Stimulated activated memory B cell treated with anti-CD40 and anti-IgM and Interleukin-4, amounts not matched to agents 10 μg/mL and 1 μg/mL and 100 μg/mL, for 72 hours (primary cell): Measurements from ENCODE around the gene CAMK2A.

ENCODE experiments used
- ATAC-seq: fragments of 150-1000 bp; cut with Tn5 transposase; 2 replicates; pipeline ENCODE4 v1.10.0; 2021
- H3K27ac Mint-ChIP-seq: one replicate; pipeline ENCODE4 v1.8.0; 2022; ENCODE audit warnings: mild to moderate bottlenecking, mixed read lengths
- H3K27me3 Mint-ChIP-seq: one replicate; pipeline ENCODE4 v1.8.0; 2022; ENCODE audit warnings: mixed read lengths
- H3K36me3 Mint-ChIP-seq: one replicate; pipeline ENCODE4 v1.8.0; 2022; ENCODE audit warnings: mixed read lengths
- H3K4me1 Mint-ChIP-seq: one replicate; pipeline ENCODE4 v1.8.0; 2022; ENCODE audit warnings: mixed read lengths
- H3K4me3 Mint-ChIP-seq: one replicate; pipeline ENCODE4 v1.8.0; 2022; ENCODE audit warnings: mild to moderate bottlenecking, moderate library complexity, mixed read lengths
- H3K9me3 Mint-ChIP-seq: one replicate; pipeline ENCODE4 v1.8.0; 2022; ENCODE audit warnings: mixed read lengths

The CAMK2A gene

DNA sequence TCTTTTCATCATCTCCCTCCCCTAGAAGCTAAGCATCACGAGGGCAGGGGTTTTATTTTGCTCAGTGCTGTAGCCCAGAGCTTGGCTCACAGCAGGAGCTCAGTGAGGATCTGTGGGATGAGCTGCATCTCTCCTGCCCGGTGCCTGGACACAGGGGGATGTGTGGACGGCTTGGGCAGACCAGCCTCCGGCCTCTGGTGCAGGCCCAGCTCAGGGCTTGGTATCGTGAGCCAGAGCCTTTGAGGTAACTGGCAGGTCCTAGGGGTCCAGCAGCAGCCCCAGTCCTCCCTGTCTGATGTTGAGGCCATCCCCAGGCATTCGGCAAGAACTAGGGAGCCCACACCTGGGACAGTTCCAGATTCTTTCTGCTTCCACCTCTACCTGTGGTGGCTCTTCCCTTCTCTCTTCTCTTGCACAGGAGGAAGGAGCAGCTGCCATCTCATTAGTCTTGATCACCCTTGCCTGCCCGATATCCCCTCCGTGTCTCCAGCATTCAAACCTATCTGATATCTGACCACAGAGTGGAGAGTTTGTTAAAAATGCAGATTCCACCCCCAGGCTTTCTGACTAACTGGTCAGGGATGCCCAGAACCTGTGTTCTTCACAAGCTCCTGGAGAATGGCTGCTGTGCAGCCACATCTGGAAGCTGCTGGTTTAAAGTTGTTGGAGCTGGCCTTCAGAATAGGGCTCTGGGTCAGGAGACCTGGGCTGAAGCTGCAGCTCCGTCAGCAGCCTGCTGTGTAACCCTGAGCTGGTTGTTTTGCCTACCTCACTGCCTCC, 107.6 kb downstream of the CAMK2A start:
- no peak overlapping the region for H3K4me3 Mint-ChIP-seq
- ATAC-seq = no peak
- H3K27me3 Mint-ChIP-seq = peaks cover 37% of the 10 kb centered on the region
- H3K27ac Mint-ChIP-seq = no peak overlapping the region
- no peaks in the 10 kb centered on the region for H3K4me1 Mint-ChIP-seq
- H3K36me3 Mint-ChIP-seq = no peaks in the 10 kb centered on the region
- H3K9me3 Mint-ChIP-seq = no peaks in the 10 kb centered on the region

DNA sequence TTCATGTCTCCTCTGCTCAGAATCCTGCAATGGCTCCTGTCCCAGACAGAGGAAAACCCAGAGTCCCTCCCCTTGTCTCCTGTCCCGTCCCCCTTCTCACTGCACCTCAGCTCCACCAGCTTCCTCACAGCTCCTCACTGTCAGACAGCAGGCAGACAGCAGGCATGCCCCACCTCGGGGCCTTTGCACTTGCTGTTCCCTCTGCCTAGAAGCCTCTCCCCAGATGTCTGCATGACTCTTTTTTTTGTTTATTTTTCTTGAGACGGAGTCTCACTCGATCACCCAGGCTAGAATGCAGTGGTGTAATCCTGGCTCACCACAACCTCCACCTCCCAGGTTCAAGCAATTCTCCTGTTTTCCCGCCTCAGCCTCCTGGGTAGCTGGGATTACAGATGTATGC, 108.5 kb downstream of the CAMK2A start:
- Mint-ChIP-seq H3K4me1 (no peaks in the 10 kb centered on the region), H3K27me3 (peaks cover 41% of the 10 kb centered on the region), H3K9me3 (no peaks in the 10 kb centered on the region), H3K27ac (no peak overlapping the region), H3K4me3 (no peak overlapping the region), H3K36me3 (no peaks in the 10 kb centered on the region)
- no peak for ATAC-seq

DNA sequence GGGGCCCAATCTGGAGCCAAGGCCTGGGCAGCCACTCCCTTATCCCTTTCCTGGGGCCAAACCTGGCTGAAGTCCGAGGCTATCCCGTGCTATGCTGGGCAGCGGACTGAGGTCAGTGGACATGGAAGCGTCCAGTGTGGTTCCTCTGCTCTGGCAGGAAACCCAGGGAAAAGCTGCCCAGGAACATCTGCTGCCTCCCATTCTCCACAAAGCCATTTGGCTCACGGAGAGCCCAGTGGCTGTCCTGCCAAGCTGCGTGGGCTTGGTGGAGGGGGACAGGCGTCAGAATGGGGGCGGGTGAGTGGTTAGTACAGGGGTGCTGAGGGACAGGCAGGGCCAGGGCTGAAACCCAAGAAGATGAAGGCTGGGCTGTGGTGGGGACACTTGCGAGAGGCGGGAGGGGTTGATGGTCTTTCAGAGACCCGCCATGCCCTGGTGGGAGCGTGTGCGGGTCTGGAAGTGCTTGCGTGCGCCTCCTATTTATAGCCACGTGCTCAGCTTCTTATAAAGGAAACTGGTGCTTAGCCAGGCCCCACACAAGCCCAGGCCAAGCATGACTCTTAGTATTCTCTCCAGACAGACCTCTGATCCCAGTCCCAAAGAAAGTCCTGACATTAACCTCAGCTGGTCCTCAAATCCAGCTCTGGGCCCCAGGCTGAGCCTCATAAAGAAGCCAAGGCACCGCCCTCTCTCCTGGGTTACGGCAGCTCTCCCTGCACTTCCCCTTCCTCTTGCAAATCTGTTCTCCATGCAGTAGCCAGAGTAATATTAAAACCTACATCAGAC, 109.1 kb downstream of the CAMK2A start:
- H3K36me3 Mint-ChIP-seq = no peaks in the 10 kb centered on the region
- H3K27me3 Mint-ChIP-seq = peaks cover 47% of the 10 kb centered on the region
- H3K4me3 Mint-ChIP-seq = no peak overlapping the region
- no peaks in the 10 kb centered on the region for H3K4me1 Mint-ChIP-seq
- ATAC-seq = no peak
- H3K27ac Mint-ChIP-seq = no peak overlapping the region
- H3K9me3 Mint-ChIP-seq = no peaks in the 10 kb centered on the region

- Mint-ChIP-seq H3K9me3 (no peaks in the 10 kb centered on the region), H3K27me3 (peaks cover 41% of the 10 kb centered on the region), H3K4me3 (no peak overlapping the region), H3K36me3 (no peaks in the 10 kb centered on the region), H3K4me1 (no peaks in the 10 kb centered on the region), H3K27ac (no peak overlapping the region)
- ATAC-seq = no peak
Observed at GRCh38 chr5:150179019-150179620, 110.5 kb downstream of the CAMK2A start.

DNA sequence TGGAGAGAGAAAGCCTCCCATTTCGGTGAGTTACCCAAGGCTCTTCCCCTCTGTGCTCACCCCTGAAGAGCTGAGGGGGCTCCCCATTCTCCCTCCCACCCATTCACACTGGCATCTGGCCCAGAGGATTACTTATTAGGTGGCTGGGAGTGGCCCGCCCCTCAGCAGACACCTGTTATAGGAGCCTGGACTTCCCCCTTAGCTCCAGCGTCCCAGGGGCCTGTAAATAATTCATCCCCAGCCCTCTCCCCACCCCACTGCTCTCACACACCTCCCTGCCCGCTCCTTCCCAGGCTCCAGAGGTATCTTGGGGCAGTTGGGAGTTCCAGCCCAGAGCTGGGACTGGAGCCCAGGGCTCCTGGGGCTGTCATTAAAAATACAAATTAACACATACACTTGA, 111.3 kb downstream of the CAMK2A start:
- H3K4me1 Mint-ChIP-seq = no peaks in the 10 kb centered on the region
- H3K27ac Mint-ChIP-seq = no peak overlapping the region
- H3K4me3 Mint-ChIP-seq = no peak overlapping the region
- ATAC-seq = no peak
- H3K36me3 Mint-ChIP-seq = no peaks in the 10 kb centered on the region
- peaks cover 48% of the 10 kb centered on the region for H3K27me3 Mint-ChIP-seq
- no peaks in the 10 kb centered on the region for H3K9me3 Mint-ChIP-seq

GRCh38 chr5:150177721-150178120, 111.9 kb downstream of the CAMK2A start:
- no peaks in the 10 kb centered on the region for H3K4me1 Mint-ChIP-seq
- ATAC-seq = no peak
- H3K36me3 Mint-ChIP-seq = no peaks in the 10 kb centered on the region
- H3K27me3 Mint-ChIP-seq = peaks cover 47% of the 10 kb centered on the region
- no peaks in the 10 kb centered on the region for H3K9me3 Mint-ChIP-seq
- no peak overlapping the region for H3K4me3 Mint-ChIP-seq
- H3K27ac Mint-ChIP-seq = no peak overlapping the region

GRCh38 chr5:150176745-150177477, 112.7 kb downstream of the CAMK2A start:
- peaks cover 48% of the 10 kb centered on the region for H3K27me3 Mint-ChIP-seq
- ATAC-seq = no peak

DNA sequence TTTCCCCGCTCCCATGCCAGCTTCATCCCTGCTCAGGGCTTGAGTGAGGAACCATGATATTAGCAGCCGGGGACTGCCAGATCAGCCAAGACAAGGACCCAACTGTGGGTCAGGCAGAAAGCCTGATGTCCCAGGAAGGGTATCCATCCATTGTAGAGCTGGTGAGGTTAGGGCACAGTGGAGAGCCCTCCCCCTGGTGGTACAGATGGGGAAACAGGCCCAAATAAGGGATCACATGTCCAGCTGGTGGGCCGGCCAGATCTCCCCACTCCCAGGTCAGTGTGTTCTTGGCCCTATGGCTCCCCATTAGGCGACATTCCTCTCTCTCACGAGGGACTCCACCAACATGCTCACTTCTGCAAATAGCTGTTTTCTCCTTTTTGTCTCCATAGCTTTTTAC, 114.0 kb downstream of the CAMK2A start:
- Mint-ChIP-seq H3K27me3 (peaks cover 53% of the 10 kb centered on the region), H3K9me3 (no peaks in the 10 kb centered on the region), H3K4me3 (no peak overlapping the region), H3K4me1 (no peaks in the 10 kb centered on the region), H3K36me3 (no peaks in the 10 kb centered on the region), H3K27ac (no peak overlapping the region)
- no peak for ATAC-seq

More at GRCh38 chr5:150176745-150177477, 112.7 kb downstream of the CAMK2A start:
- H3K27ac Mint-ChIP-seq = no peak overlapping the region
- no peak overlapping the region for H3K4me3 Mint-ChIP-seq
- H3K9me3 Mint-ChIP-seq = no peaks in the 10 kb centered on the region
- no peaks in the 10 kb centered on the region for H3K36me3 Mint-ChIP-seq
- H3K4me1 Mint-ChIP-seq = no peaks in the 10 kb centered on the region

DNA sequence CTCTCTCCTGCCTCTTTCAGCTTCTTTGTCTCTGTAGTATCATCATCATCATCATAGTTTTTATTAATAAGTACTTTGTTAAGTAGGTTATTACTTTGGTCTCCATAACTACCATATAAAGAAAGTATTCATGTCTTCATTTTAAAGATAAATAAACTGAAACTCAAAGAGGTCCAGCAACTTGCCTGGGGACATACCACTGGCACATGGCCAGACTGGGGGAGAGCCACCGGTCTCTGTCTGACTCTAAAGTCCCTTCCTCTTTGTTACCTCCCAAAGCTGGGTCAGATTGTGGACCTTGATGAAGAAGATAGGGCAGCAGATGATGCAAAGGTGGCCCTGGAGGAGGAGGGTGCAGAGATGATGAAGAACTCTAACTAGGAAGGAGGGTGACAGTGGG, 114.5 kb downstream of the CAMK2A start:
- Mint-ChIP-seq H3K4me3 (no peak overlapping the region), H3K4me1 (no peaks in the 10 kb centered on the region), H3K36me3 (no peaks in the 10 kb centered on the region), H3K27ac (no peak overlapping the region), H3K27me3 (peaks cover 57% of the 10 kb centered on the region), H3K9me3 (no peaks in the 10 kb centered on the region)
- ATAC-seq = no peak

GRCh38 chr5:150174285-150174684, 115.3 kb downstream of the CAMK2A start:
- ATAC-seq = no peak
- Mint-ChIP-seq H3K27me3 (peaks cover 64% of the 10 kb centered on the region), H3K4me3 (no peak overlapping the region), H3K4me1 (no peaks in the 10 kb centered on the region), H3K9me3 (no peaks in the 10 kb centered on the region), H3K36me3 (no peaks in the 10 kb centered on the region), H3K27ac (no peak overlapping the region)

DNA sequence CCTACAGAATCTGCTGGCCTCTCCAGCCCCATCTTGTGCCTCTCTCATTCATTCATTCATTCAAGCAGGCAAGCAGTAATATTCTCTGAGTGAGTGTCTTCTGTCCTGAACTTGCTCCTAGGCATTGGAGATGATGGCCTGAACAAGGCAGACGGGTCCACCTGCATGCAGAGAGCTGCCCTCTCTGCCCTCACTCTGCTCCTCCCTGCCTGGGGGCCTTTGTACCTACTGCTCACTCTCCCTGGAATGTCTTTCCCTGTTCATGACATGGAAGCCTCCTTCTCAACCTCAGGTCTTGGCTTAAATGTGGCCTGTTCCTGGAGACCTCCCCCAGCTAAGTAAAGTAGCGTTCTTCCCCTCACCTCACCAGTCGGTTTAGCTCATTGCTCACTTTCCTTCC, 116.4 kb downstream of the CAMK2A start:
- Mint-ChIP-seq H3K27me3 (peaks cover 76% of the 10 kb centered on the region), H3K9me3 (no peaks in the 10 kb centered on the region), H3K36me3 (no peaks in the 10 kb centered on the region), H3K27ac (no peak overlapping the region), H3K4me3 (no peak overlapping the region), H3K4me1 (no peaks in the 10 kb centered on the region)
- ATAC-seq = no peak

GRCh38 chr5:150172556-150172955, 117.0 kb downstream of the CAMK2A start:
- Mint-ChIP-seq H3K36me3 (no peaks in the 10 kb centered on the region), H3K9me3 (no peaks in the 10 kb centered on the region), H3K27me3 (peaks cover 82% of the 10 kb centered on the region), H3K4me3 (no peak overlapping the region), H3K27ac (no peak overlapping the region), H3K4me1 (no peaks in the 10 kb centered on the region)
- no peak for ATAC-seq

DNA sequence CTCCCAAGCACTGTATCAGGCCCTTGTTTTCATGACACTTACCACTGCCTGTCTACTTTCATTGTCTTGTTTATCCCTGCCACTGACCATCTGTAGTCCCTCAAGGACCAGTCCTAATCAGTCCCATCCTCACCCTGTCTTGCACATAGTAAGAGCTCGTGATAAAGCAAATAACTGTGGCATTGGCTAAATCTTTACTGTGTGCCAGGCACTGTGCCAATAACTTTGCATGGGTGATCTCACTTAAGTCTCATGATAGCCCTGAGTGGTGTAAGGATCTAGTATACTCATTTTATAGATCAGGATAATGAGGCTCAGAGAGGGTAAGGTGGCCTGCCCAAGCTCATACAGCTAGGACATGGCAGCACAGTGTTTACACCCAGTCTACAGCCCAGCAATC, 117.4 kb downstream of the CAMK2A start:
- ATAC-seq = no peak
- Mint-ChIP-seq H3K4me3 (no peak overlapping the region), H3K27me3 (peaks cover 86% of the 10 kb centered on the region), H3K27ac (no peak overlapping the region), H3K4me1 (no peaks in the 10 kb centered on the region), H3K36me3 (no peaks in the 10 kb centered on the region), H3K9me3 (no peaks in the 10 kb centered on the region)
